GM12878 (cell line): Measurements from ENCODE around the gene IL32. TPM values are rescaled to one million over a fixed set of nuclear protein-coding genes. Genes with fewer than 3 reads are reported as not detected.

ENCODE experiments used
- ATAC-seq: fragments of 200-7000 bp; cut with Tn5 transposase; 3 replicates; pipeline ENCODE4 v1.9.1; 2020; ENCODE audit warnings: mild to moderate bottlenecking, moderate library complexity
- BruUV-seq: library from RNA; stranded (reverse); fragments of 400-500 nt; replicated peaks from 2 replicates; lab custom pipeline; 2021; lab: Mats Ljungman, UMichigan
- CTCF ChIA-PET: fragments of 300-600 bp; sonication (Branson Sonifier 250); formaldehyde crosslinking; extraction: SDS; loops from one replicate; lab custom pipeline; 2021; ENCODE audit warnings: inconsistent platforms; lab: Yijun Ruan, JAX
- POLR2A ChIA-PET: fragments of 350-600 bp; formaldehyde crosslinking; extraction: SDS; loops from one replicate; lab custom pipeline; 2021; ENCODE audit warnings: inconsistent platforms; lab: Charles Lee
- RAD21 ChIA-PET: fragments of 300-600 bp; sonication (Branson Sonifier 250); formaldehyde crosslinking; loops from one replicate; lab custom pipeline; 2023; ENCODE audit warnings: antibody characterized with exemption; ENCODE audit not compliant: unreplicated experiment; lab: Charles Lee
- SMC1A ChIA-PET: fragments of 300-600 bp; sonication (Branson Sonifier 250); formaldehyde crosslinking; loops from one replicate; lab custom pipeline; 2023; ENCODE audit not compliant: unreplicated experiment, uncharacterized antibody; lab: Charles Lee
- DNase-seq: peaks from one replicate; pipeline ENCODE4 v3.0.0-alpha.2; 2011; ENCODE audit warnings: low read depth, low spot score
- FAIRE-seq: peaks from 3 replicates; lab custom pipeline; 2011; peaks lifted over from hg19 to GRCh38; lab: Jason Lieb, UNC
- H2AFZ ChIP-seq: 2 replicates; pipeline ENCODE4 v1.6.0; 2011; ENCODE audit warnings: low read depth, low read length, control low read depth; ENCODE audit not compliant: control insufficient read depth
- H3K27ac ChIP-seq: 2 replicates; pipeline ENCODE4 v1.5.1; 2011; ENCODE audit warnings: control low read depth; ENCODE audit not compliant: control insufficient read depth, insufficient read depth
- H3K27me3 ChIP-seq, 2 experiments: replicated peaks in 1 of 2; 2 replicates each; pipeline versions ENCODE4 v1.6.0 to v1.6.1; 2011; ENCODE audit warnings: low read length in 1 of 2; ENCODE audit not compliant: control insufficient read depth in 2 of 2, insufficient read depth in 2 of 2
- H3K36me3 ChIP-seq, 2 experiments: 2 replicates each; pipeline ENCODE4 v1.5.1; 2011; ENCODE audit warnings: low read length in 1 of 2; ENCODE audit not compliant: control insufficient read depth in 2 of 2, insufficient read depth in 2 of 2
- H3K4me1 ChIP-seq: 2 replicates; pipeline ENCODE4 v1.6.1; 2011; ENCODE audit warnings: mild to moderate bottlenecking, low read length, moderate library complexity, mixed read lengths; ENCODE audit not compliant: control insufficient read depth, insufficient read depth
- H3K4me2 ChIP-seq: 2 replicates; pipeline ENCODE4 v1.6.0; 2011; ENCODE audit warnings: control low read depth; ENCODE audit not compliant: control insufficient read depth, insufficient read depth
- H3K4me3 ChIP-seq: fragments of 200-600 bp; sonication (generic); 2 replicates; pipeline ENCODE4 v1.5.1; 2016
- H3K79me2 ChIP-seq: 2 replicates; pipeline ENCODE4 v1.6.0; 2011; ENCODE audit warnings: low read length; ENCODE audit not compliant: control insufficient read depth, insufficient read depth
- H3K9ac ChIP-seq: 2 replicates; pipeline ENCODE4 v1.8.0; 2011; ENCODE audit warnings: low read length, control low read depth, mixed read lengths; ENCODE audit not compliant: control insufficient read depth, insufficient read depth
- H3K9me3 ChIP-seq: replicated peaks from 3 replicates; pipeline ENCODE4 v1.5.1; 2011; ENCODE audit warnings: mild to moderate bottlenecking, low read length; ENCODE audit not compliant: control insufficient read depth, insufficient read depth
- H4K20me1 ChIP-seq: 2 replicates; pipeline ENCODE4 v1.6.0; 2011; ENCODE audit not compliant: control insufficient read depth, insufficient read depth
- CBX3 ChIP-seq: fragments of 200-600 bp; sonication (generic); IDR thresholded peaks from 2 replicates; pipeline ENCODE4 v1.6.1; 2016; ENCODE audit warnings: low read depth, borderline replicate concordance
- CHD2 ChIP-seq: IDR thresholded peaks from 2 replicates; pipeline ENCODE4 v1.6.1; 2011; ENCODE audit warnings: low read depth, low read length, improper control_type of control experiment, borderline replicate concordance
- CREM ChIP-seq: IDR thresholded peaks from 2 replicates; pipeline ENCODE4 v1.6.1; 2014; ENCODE audit warnings: antibody characterized with exemption, low read depth
- E2F8 ChIP-seq: fragments of 450-650 bp; IDR thresholded peaks from 2 replicates; pipeline ENCODE4 v1.6.1; 2018; ENCODE audit warnings: mild to moderate bottlenecking, low read depth, moderate library complexity; ENCODE audit not compliant: partially characterized antibody
- MAX ChIP-seq: IDR thresholded peaks from 2 replicates; pipeline ENCODE4 v1.6.1; 2012; ENCODE audit warnings: low read depth, low read length, improper control_type of control experiment
- NFYA ChIP-seq: IDR thresholded peaks from 2 replicates; pipeline ENCODE4 v1.6.1; 2011; ENCODE audit warnings: low read depth, mild to moderate bottlenecking, low read length, improper control_type of control experiment, borderline replicate concordance
- PKNOX1 ChIP-seq: fragments of 450-650 bp; IDR thresholded peaks from 2 replicates; pipeline ENCODE4 v1.6.1; 2016; ENCODE audit warnings: mild to moderate bottlenecking
- RELB ChIP-seq: fragments of 450-650 bp; IDR thresholded peaks from 2 replicates; pipeline ENCODE4 v1.6.1; 2017; ENCODE audit warnings: low read depth, mild to moderate bottlenecking, moderate library complexity
- RFX5 ChIP-seq: IDR thresholded peaks from 2 replicates; pipeline ENCODE4 v1.6.1; 2011; ENCODE audit warnings: low read depth, low read length, improper control_type of control experiment
- SPI1 ChIP-seq: IDR thresholded peaks from 2 replicates; pipeline ENCODE4 v1.6.1; 2011; ENCODE audit warnings: low read depth, mild to moderate bottlenecking, low read length, moderate library complexity, borderline replicate concordance; ENCODE audit not compliant: insufficient read depth
- YBX1 ChIP-seq: fragments of 450-650 bp; IDR thresholded peaks from 2 replicates; pipeline ENCODE4 v1.6.1; 2016; ENCODE audit warnings: antibody characterized with exemption
- ZBED1 ChIP-seq: IDR thresholded peaks from 2 replicates; pipeline ENCODE4 v1.6.1; 2016; ENCODE audit warnings: borderline replicate concordance
- whole genome bisulfite sequencing: methylation state at CpG from one replicate; pipeline ENCODE4 v1.1.6; 2016; ENCODE audit warnings: low lambda C conversion rate; ENCODE audit not compliant: insufficient replicate concordance, insufficient coverage; ENCODE audit errors: missing lambda C conversion rate; 5-methylcytosine and 5-hydroxymethylcytosine counted together
- in situ Hi-C: fragments of 300-500 bp; cut with MboI; formaldehyde crosslinking; loops from 9 replicates; pipeline ENCODE4 v1.14.3; 2018; ENCODE audit warnings: mixed read lengths
- intact Hi-C: fragments of 100-400 bp; cut with micrococcal nuclease; formaldehyde crosslinking; loops from one replicate; pipeline ENCODE4 v1.14.2; 2022; ENCODE audit not compliant: unreplicated experiment
- polyA plus RNA-seq, 11 experiments: library from polyadenylated mRNA; depleted of rRNA in 4 of 11; unstranded in 6 of 11; stranded (reverse) in 5 of 11; fragments of >200 nt; fragmentation: Nextera tagmentation in 4 of 11; fragmentation: Illumina TruSeq in 1 of 11; extraction: Ambion mirVana in 4 of 11; extraction: Trizol in 1 of 11; gene quantifications; 1 replicate in 1 of 11; 2 replicates in 10 of 11; pipeline versions ENCODE4 v1.2.1 to v1.2.3, GENCODE V29; 2011 to 2016; ENCODE audit warnings: inconsistent platforms in 2 of 11, missing spikeins in 2 of 11, low read depth in 1 of 11
- total RNA-seq, 4 experiments: library from RNA; depleted of rRNA in 3 of 4; stranded (reverse); fragments of >200 nt in 3 of 4; fragmentation: Illumina TruSeq in 1 of 4; extraction: Trizol in 1 of 4; gene quantifications; 2 replicates each; pipeline versions ENCODE4 v1.2.1 to v1.2.3, GENCODE V29; 2013 to 2021

IL32 gene
- total and polyA plus RNA-seq, 10 of the 15 experiments (the other 5 are each of a cell fraction or from before 2014, with no cell fraction given) = 27.0 to 122 (median 55.8) TPM

- TF ChIP-seq CBX3 (no peak), NFYA (no peak), PKNOX1 (no peak), ZBED1 (no peak), SPI1 (no peak), CREM (no peak), CHD2 (no peak)
Observed at GRCh38 chr16:3030222-3031212, 34.9 kb upstream of the IL32 start (continued).

- no peaks in the 10 kb centered on the region for H3K79me2 ChIP-seq
- DNase-seq = peak; percentile 19
- H2AFZ ChIP-seq = no peak overlapping the region
- H3K4me3 ChIP-seq = no peak overlapping the region
- 0 out of 2 replicates have a peak, but pooled peaks cover 3% of the 10 kb centered on the region for H4K20me1 ChIP-seq
- ChIA-PET POLR2A (interaction anchor here (1.0 to 1.5 kb wide), 2 partner anchors 19 to 69 kb away, joined by 3 to 6 read pairs; no protein-coding TSS in a partner anchor), RAD21 (interaction anchor here (1.1 to 2.8 kb wide), 4 partner anchors 12 to 29 kb away, joined by 3 to 28 read pairs (median 4); partner anchors contain the start of gene TNFRSF12A), SMC1A (interaction anchor here (1.7 to 3.5 kb wide), 3 partner anchors 23 to 102 kb away, joined by 4 to 36 read pairs (median 5); partner anchors contain the start of gene ZNF213), CTCF (interaction anchor here (0.6 to 18.2 kb wide), 13 partner anchors 9 to 135 kb away, joined by 3 to 421 read pairs (median 17); partner anchors contain the start of genes HCFC1R1 and THOC6)
- H3K27me3 ChIP-seq = peaks cover 16 to 20% of the 10 kb centered on the region in 2 experiments
- FAIRE-seq = no peak
- no peak overlapping the region for H3K4me2 ChIP-seq
- H3K27ac ChIP-seq = no peak overlapping the region
- BruUV-seq = no TSS peak
- in situ Hi-C loops (no loop called here), intact Hi-C loops (no loop called here)
- H3K4me1 ChIP-seq = peaks cover 6% of the 10 kb centered on the region
- TF ChIP-seq YBX1 = no peak
- no peak for TF ChIP-seq RELB
- TF ChIP-seq E2F8 = no peak
- no peak for TF ChIP-seq RFX5
- no peak for TF ChIP-seq MAX
- ATAC-seq = peak; percentile 61
- no peak overlapping the region for H3K9ac ChIP-seq
- 0% methylated on average over 7 of the region's 7 CpGs for WGBS
- no peaks in the 10 kb centered on the region for H3K9me3 ChIP-seq
- H3K36me3 ChIP-seq = no peaks in the 10 kb centered on the region
Observed at GRCh38 chr16:3032624-3033023, 32.8 kb upstream of the IL32 start.
